Measurements from ENCODE around the gene ZBED5. TPM values are rescaled to one million over a fixed set of nuclear protein-coding genes. Genes with fewer than 3 reads are reported as not detected.
"Not testable (repeated sequence)": the region's sequence is repeated elsewhere in the genome, so short reads cannot be mapped to it uniquely, and the experiment has no call there.

ZBED5 gene
- total RNA-seq, 1 donor from 2014 or later = 95.0 TPM

GRCh38 chr11:10823152-10823579, 34.7 kb downstream of the ZBED5 start:
- peaks cover 10% of the 10 kb centered on the region for H3K4me1 Mint-ChIP-seq (ENCODE audit: low read depth)
- TF ChIP-seq CTCF (IDR thresholded peaks at IDR 0.05; ENCODE audit: unreplicated experiment) = no peak
- no peak for DNase-seq (ENCODE audit: low spot score, unreplicated experiment)
- H3K27ac Mint-ChIP-seq = no peak overlapping the region
- H3K36me3 Mint-ChIP-seq (ENCODE audit: insufficient read depth) = no peaks in the 10 kb centered on the region
- H3K4me3 Mint-ChIP-seq (ENCODE audit: low read depth) = no peak overlapping the region
- no peaks in the 10 kb centered on the region for H3K27me3 Mint-ChIP-seq
- H3K9me3 Mint-ChIP-seq (ENCODE audit: low read depth) = no peaks in the 10 kb centered on the region

GRCh38 chr11:10822491-10822890, 35.4 kb downstream of the ZBED5 start:
- not testable (repeated sequence) for H3K4me3 Mint-ChIP-seq (ENCODE audit: low read depth); H3K27me3 Mint-ChIP-seq; H3K27ac Mint-ChIP-seq; H3K36me3 Mint-ChIP-seq (ENCODE audit: insufficient read depth); DNase-seq (ENCODE audit: low spot score, unreplicated experiment); H3K4me1 Mint-ChIP-seq (ENCODE audit: low read depth); H3K9me3 Mint-ChIP-seq (ENCODE audit: low read depth)

- Mint-ChIP-seq H3K4me1 (ENCODE audit: low read depth) (peaks cover 10% of the 10 kb centered on the region), H3K9me3 (ENCODE audit: low read depth) (no peaks in the 10 kb centered on the region), H3K27ac (no peak overlapping the region), H3K4me3 (ENCODE audit: low read depth) (no peak overlapping the region), H3K36me3 (ENCODE audit: insufficient read depth) (no peaks in the 10 kb centered on the region), H3K27me3 (peaks cover 12% of the 10 kb centered on the region)
- TF ChIP-seq CTCF (IDR thresholded peaks at IDR 0.05; ENCODE audit: unreplicated experiment) = no peak
- no peak for DNase-seq (ENCODE audit: low spot score, unreplicated experiment)
These were observed 39.3 kb downstream of the ZBED5 start for GRCh38 chr11:10818594-10818993.

GRCh38 chr11:10813945-10814344, 43.9 kb downstream of the ZBED5 start:
- TF ChIP-seq CTCF (IDR thresholded peaks at IDR 0.05; ENCODE audit: unreplicated experiment) = no peak
- H3K27me3 Mint-ChIP-seq = peaks cover 12% of the 10 kb centered on the region
- peaks cover 11% of the 10 kb centered on the region for H3K4me1 Mint-ChIP-seq (ENCODE audit: low read depth)

GRCh38 chr11:10809373-10810160, 48.3 kb downstream of the ZBED5 start:
- H3K4me3 Mint-ChIP-seq (ENCODE audit: low read depth) = peak overlapping the region; percentile 93
- no peak for TF ChIP-seq CTCF (IDR thresholded peaks at IDR 0.05; ENCODE audit: unreplicated experiment)
- no peak for DNase-seq (ENCODE audit: low spot score, unreplicated experiment)

More at GRCh38 chr11:10813945-10814344, 43.9 kb downstream of the ZBED5 start:
- no peaks in the 10 kb centered on the region for H3K36me3 Mint-ChIP-seq (ENCODE audit: insufficient read depth)
- no peak overlapping the region for H3K4me3 Mint-ChIP-seq (ENCODE audit: low read depth)
- DNase-seq (ENCODE audit: low spot score, unreplicated experiment) = no peak
- H3K9me3 Mint-ChIP-seq (ENCODE audit: low read depth) = no peaks in the 10 kb centered on the region
- no peak overlapping the region for H3K27ac Mint-ChIP-seq

More at GRCh38 chr11:10809373-10810160, 48.3 kb downstream of the ZBED5 start:
- Mint-ChIP-seq H3K4me1 (ENCODE audit: low read depth) (peaks cover 34% of the 10 kb centered on the region), H3K9me3 (ENCODE audit: low read depth) (no peaks in the 10 kb centered on the region), H3K27me3 (peaks cover 4% of the 10 kb centered on the region), H3K27ac (peak overlapping the region; percentile 99), H3K36me3 (ENCODE audit: insufficient read depth) (peaks cover 30% of the 10 kb centered on the region)

Data from progenitor cell of endocrine pancreas (in vitro differentiated cells).